Stimulated activated CD4-positive, alpha-beta T cell treated with anti-CD3 and anti-CD28 coated beads, Interleukin-2, amount 100 ng/mL, for 48 hours (primary cell): Measurements from ENCODE around the gene PSD4.

Experiments
- DNase-seq, 2 donors: peaks; one replicate each; pipeline ENCODE4 v3.0.0-alpha.2; 2020

PSD4 gene

GRCh38 chr2:113186433-113186796, 12.6 kb downstream of the PSD4 start:
- DNase-seq = no peak

- DNase-seq = no peak
Observed at GRCh38 chr2:113187771-113188170, 14.0 kb downstream of the PSD4 start.

GRCh38 chr2:113190871-113191270, 17.1 kb downstream of the PSD4 start:
- DNase-seq = no peak

- DNase-seq = no peak
Observed at GRCh38 chr2:113192459-113193100, 18.8 kb downstream of the PSD4 start.

GRCh38 chr2:113195923-113196501, 22.2 kb downstream of the PSD4 start:
- no peak for DNase-seq

- no peak for DNase-seq
Observed at GRCh38 chr2:113196839-113197238, 23.1 kb downstream of the PSD4 start.

- DNase-seq = no peak
Observed at GRCh38 chr2:113197347-113198047, 23.7 kb downstream of the PSD4 start.

- no peak for DNase-seq
Observed at GRCh38 chr2:113198048-113198789, 24.4 kb downstream of the PSD4 start.

GRCh38 chr2:113198790-113199612, 25.2 kb downstream of the PSD4 start:
- peak; percentile 76 to 82 for DNase-seq

- no peak for DNase-seq
Observed at GRCh38 chr2:113200236-113200635, 26.5 kb downstream of the PSD4 start.

GRCh38 chr2:113200736-113201490, 27.1 kb downstream of the PSD4 start:
- DNase-seq = no peak

- no peak for DNase-seq
Observed at GRCh38 chr2:113201496-113202304, 27.9 kb downstream of the PSD4 start.

- no peak for DNase-seq
Observed at GRCh38 chr2:113202305-113203216, 28.8 kb downstream of the PSD4 start.

- DNase-seq = no peak
Observed at GRCh38 chr2:113203217-113203530, 29.4 kb downstream of the PSD4 start.

GRCh38 chr2:113203901-113204519, 30.2 kb downstream of the PSD4 start:
- peak; percentile 61 to 71 for DNase-seq

GRCh38 chr2:113206251-113206650, 32.5 kb downstream of the PSD4 start:
- DNase-seq = no peak

GRCh38 chr2:113207021-113207420, 33.2 kb downstream of the PSD4 start:
- DNase-seq = no peak

GRCh38 chr2:113208396-113208795, 34.6 kb downstream of the PSD4 start:
- no peak for DNase-seq

- DNase-seq = no peak
Observed at GRCh38 chr2:113209011-113209645, 35.4 kb downstream of the PSD4 start.
